GM18909 (cell line): ENCODE results near the gene CHTOP.
"Not testable (repeated sequence)": the region's sequence is repeated elsewhere in the genome, so short reads cannot be mapped to it uniquely, and the experiment has no call there.

Source experiments
- ATAC-seq: cut with Tn5 transposase; IDR thresholded peaks from one replicate; pipeline ENCODE4 v1.9.1; 2021; ENCODE audit warnings: mild to moderate bottlenecking; ENCODE audit not compliant: unreplicated experiment, poor library complexity

Gene CHTOP

DNA sequence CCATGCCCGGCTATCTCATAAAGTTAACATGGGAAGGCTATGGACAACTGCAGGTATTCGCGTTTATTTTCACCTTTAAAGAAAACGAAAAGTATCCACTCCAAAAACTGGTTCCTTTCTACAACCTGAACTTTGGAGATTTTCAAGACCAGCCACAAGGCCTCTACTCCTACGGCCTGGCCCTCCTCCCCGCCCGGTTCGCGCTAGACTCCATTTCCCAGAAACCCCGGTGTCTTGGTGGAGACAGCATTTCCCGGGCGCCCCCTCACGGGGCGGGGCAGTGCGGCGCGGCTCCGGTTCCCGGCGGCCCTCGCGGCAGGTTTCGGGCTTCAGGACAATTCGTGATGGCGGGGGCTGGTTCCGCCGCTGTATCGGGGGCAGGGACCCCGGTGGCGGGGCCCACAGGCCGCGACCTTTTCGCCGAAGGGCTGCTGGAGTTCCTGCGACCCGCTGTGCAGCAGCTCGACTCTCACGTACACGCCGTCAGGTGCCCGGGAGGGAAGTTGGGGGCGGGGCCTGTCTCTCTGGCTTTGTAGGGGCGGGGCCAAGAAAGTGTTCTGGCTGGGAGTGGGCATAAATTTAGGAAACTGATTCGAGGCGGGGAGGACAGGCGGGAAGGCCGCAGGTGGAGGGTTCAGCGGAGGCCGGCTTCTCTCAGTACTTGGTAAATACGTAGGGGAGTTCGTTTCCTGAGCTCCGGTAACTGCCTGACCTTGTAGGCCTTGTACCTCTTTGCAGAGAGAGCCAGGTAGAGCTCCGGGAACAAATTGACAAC is 24.7 kb downstream of the CHTOP start, which contains the start of gene SNAPIN:
SNAPIN (plus strand) TSS at position 304 of the 775 bp plus-strand sequence; CDS start at position 345, 41 bp downstream.
- peak; percentile 89 for ATAC-seq

DNA sequence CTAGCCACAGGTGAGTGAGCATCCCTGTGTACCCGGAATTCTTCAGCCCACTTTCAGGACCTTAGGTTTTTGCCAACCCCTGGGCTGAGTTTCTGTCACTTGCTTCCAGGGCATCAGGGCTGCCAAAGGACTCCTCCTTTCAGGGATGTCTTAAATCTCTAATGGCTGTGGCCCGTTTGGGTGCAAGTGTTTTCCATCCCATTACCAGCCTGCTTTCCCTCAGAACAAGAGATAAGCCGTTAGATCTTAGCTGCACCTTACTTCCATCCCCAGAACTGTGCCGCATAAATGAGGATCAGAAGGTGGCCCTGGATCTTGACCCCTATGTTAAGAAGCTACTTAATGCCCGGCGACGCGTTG is 25.3 kb downstream of the CHTOP start:
- no peak for ATAC-seq

DNA sequence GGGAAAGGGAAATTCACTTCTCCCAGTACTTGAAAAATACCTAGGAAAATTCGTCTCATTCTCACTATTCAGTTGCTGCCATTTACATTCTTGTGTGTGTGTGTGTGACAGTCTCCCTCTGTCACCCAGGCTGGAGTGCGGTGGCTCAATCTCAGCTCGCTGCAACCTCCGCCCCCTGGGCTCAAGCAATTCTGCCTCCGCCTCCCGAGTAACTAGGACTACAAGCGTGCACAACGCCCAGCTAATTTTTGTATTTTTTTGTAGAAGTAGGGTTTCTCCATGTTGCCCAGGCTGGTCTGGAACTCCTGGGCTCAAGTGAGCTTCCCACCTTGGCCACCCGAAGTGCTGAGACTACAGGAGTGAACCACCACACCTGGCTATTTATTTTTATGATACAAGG is 25.8 kb downstream of the CHTOP start:
- no peak for ATAC-seq

DNA sequence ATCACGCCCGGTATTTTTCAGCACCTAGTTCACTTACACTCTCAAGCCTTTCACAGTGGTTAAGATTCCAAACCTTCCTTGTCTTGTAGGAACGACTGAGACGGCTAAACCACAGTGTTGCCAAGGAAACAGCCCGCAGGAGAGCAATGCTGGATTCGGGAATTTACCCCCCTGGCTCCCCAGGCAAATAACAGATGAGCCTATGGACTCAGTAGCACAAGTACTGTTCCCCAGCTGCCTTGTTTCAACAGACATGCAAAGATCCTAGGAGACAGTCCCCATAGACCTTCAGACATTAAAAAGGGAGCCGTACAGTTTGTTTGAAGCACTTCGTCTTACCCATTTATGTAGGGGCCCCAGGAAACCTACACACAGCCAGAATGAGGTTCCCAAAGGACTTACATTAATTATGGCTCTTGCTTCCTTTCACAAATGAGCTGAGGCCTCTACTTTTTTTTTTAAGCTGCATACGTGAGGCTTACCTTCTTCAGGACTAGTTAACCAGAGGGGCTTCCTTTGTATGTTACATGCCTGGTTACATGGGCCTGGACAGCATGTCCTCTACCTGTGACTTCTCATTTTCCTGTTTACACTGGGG is 27.3 kb downstream of the CHTOP start:
- no peak for ATAC-seq

DNA sequence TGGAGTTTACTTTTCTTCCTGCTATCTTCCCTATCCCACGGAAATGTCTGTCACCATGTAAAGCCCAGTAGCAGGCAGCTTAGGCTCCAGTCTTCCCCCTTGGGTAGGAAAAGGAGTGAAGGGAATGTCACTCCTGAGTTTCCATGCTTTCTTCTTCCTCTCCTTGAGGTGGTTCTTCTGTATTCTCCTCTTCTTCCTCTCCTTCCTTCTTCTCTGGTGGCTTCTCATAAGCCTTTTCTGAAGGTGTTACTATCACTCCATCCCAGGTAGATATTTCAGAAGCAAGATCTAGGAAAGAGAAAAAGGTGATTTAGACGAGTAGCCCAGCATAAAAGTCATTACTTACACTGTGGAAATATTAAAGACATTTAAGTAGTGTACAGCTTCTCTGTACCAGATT is 28.4 kb downstream of the CHTOP start:
- no peak for ATAC-seq

DNA sequence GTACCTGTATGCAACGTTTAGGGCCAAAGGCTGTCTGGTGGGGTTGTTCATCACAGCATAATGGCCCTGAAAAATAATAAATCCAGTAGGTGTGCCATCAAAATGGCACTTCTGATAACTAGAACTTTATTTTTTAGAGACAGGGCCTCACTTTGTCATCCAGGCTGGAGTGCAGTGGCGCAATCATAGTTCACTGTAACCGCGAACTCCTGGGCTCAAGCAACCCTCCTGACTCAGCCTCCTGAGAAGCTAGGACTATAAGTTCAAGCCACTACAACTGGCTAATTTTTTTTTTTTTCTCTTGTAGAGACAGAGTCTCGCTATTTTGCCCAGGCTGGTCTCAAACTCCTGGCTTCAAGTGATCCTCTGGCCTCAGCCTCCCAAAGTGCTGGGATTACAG is 29.3 kb downstream of the CHTOP start:
- no peak for ATAC-seq

DNA sequence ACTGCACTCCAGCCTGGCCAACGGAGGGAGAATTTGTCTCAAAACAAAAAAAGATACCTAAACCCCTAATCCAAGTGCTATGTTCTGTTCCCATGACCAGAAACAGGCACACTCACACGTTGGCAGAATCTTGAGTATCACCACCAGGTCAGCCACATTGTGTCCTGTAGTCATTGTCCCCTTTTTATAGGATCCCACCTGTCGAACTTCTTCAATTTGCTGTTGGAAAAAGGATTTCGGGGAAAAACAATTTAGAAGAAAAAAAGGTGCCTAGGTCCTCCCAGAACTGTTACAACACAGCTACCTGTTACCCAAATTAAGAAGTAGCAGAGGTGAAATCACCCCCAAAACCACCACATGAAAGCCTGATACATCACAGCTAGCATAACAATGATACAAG is 33.6 kb downstream of the CHTOP start:
- no peak for ATAC-seq

DNA sequence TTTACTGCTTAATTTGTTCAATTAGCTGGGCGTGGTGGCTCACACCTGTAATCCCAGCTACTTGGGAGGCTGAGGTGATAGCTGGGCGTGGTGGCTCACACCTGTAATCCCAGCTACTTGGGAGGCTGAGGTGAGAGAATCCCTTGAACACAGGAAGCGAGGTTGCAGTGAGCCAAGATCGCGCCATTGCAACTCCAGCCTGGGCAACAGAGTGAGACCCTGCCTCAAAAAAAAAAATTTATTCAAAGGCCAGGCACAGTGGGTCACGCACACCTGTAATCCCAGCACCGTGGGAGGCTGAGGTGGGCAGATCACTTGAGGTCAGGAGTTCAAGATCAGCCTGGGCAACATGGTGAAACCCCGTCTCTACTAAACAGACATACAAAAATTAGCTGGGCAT is 34.8 kb downstream of the CHTOP start:
- not testable (repeated sequence) for ATAC-seq

DNA sequence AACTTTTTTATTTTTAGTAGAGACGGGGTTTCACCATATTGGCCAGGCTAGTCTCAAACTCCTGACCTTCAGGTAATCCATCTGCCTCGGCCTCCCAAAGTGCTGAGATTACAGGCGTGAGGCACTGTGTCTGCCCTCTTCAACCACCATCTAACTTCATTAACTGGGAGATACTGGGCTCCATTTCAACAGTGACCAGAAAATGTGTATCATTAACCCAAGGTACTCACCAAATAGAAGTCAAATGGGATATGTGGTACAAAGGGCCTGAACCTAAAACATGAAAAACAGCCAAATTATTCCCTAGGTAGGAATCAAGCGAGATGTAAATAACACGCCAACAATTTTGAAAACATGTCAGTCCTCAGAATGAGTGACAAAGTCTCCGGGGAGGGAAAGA is 35.7 kb downstream of the CHTOP start:
- no peak for ATAC-seq

DNA sequence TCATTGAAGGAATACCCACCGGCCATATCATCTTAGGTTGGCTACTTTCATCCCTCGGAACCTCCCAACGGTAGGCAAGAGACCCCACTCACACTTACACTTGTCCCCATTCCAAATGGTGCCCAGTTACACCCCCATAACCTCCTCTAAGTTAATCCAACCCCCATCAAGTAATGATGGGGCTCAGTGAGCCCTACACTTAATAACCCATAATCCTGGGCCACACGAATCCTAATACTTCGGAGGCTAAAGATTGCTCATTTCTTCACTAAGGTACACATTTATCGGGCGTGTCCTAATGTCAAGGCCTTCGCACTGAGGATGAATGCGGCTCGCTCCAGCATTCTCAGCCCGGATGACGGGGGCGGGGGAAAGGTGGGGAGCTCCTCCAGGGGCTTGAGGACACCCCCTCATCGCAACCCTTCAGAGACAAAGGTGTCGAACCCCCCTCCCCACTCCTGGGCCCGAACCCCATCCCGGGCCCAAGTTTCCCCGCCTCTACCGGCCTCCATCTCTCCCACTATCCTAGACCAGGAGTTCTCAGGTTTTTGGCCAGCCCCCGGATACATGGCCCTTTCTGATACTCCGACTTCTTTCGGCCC is 36.5 kb downstream of the CHTOP start:
- no peak for ATAC-seq

DNA sequence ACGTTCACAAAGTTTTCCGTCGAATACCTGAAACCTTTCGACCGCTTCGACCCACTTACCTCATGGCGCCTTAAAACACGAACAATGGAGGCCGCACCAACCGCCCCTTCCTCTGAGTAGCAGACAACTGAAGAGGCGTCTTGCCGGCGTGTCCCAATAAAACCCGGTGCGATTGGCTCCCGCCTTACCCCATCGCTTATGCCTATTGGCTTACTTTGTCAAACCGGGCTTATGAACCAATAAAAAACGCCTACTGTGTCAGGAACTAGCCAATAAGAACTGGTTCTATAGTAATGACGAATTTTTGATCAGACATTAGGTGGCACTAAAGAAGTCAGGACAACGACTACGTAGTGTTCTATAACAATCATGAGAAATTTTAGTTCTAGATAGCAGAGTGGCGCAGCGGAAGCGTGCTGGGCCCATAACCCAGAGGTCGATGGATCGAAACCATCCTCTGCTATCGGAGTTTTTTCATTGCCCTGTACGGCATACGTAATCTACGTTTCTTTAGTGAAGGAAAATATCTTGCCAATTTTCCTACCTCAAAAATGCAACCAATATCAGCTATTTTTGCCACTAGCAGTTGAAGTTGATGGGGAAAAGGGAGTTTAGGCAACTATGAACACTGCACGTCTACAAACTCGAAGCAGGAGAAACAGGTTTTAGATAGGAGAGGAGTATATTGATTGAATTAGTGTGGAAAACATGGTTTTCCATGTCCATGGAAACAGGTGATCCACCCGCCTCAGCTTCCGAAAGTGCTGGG is 37.2 kb downstream of the CHTOP start, which contains the start of gene ILF2:
ILF2 (minus strand) TSS at position 135 of the 769 bp plus-strand sequence; CDS start at position 64, 71 bp downstream.
- peak; percentile 92 for ATAC-seq

DNA sequence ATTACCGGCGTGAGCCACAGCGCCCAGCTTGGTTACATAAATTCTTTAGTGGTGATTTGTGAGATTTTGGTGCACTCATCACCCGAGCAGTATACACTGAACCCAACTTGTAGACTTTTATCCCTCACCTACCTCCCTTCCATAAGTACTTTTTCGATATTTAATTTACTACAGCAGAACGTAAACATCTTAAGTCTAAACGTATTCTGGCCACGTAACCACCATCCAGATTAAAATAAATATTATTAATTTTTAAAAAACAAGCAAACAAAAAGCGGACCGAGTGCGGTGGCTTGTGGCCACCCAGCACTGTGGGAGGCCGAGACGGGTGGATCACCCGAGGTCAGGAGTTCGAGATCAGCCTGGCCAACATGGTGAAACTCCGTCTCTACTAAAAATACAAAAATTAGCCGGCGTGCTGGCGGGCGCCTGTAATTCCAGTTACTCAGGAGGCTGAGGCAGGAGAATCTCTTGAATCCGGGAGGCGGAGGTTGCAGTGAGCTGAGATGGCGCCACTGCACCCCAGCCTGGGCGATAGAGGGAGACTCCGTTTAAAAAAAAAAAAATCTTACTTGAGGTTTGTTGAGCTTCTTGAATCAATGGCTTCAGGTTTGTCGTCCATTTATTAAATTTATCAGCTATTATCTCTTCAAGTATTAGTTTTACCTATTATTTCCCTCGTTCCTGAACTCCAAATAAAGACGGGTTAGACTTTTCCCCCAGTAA is 37.9 kb downstream of the CHTOP start:
- ATAC-seq: peak; percentile 9

DNA sequence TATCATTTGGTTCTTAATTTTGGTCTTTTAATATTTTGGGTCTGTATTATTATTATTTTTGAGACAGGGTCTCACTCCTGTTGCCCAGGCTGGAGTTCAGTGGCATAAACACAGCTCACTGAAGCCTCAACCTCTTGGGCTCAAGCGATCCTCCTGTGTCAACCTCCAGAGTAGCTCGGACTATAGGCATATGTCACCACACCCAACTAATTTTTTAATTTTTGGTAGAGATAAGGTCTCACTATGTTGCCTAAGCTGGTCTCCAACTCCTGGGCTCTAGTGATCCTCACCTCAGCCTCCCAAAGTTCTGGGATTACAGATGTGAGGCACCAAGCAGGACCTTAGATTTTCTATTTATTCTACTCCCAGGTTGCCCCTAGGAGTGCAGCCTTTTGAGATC is 39.6 kb downstream of the CHTOP start:
- no peak for ATAC-seq

DNA sequence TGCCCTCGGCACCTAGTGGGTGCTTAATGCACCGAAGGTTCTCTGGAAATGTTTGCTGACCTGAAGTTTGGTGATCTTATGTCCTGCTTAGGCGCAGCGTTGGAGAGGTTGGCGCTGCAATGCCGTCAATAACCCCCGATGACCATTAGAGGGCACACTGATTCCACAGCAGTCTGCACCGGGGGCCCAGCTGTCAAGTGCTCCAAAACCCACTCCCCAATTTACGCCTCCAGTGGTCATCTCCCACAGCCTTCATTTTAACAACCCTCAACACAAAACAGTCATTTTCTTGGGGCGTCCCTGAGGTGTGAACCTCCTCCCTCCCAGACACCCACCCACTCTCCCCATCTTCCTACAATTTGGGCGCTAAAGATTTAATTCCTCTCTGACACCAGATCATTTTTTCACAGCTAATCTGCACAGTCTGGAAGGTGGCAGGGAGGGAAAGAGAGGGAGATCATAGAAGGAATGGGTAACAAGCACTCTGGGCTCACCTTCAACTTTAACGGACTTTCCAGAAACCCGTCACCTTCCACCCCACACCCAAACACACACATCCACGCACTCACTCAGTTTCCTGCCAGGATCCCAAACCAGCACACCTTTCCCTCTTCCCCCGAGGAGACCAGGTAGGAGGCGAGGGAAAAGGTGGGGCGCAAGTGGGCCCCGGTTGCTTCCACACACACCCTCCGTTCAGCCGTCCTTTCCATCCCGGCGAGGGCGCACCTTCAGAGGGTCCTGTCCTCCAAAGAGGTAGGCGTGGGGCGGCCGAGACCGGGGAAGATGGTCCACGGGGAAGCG is 44.1 kb downstream of the CHTOP start:
- ATAC-seq: no peak

DNA sequence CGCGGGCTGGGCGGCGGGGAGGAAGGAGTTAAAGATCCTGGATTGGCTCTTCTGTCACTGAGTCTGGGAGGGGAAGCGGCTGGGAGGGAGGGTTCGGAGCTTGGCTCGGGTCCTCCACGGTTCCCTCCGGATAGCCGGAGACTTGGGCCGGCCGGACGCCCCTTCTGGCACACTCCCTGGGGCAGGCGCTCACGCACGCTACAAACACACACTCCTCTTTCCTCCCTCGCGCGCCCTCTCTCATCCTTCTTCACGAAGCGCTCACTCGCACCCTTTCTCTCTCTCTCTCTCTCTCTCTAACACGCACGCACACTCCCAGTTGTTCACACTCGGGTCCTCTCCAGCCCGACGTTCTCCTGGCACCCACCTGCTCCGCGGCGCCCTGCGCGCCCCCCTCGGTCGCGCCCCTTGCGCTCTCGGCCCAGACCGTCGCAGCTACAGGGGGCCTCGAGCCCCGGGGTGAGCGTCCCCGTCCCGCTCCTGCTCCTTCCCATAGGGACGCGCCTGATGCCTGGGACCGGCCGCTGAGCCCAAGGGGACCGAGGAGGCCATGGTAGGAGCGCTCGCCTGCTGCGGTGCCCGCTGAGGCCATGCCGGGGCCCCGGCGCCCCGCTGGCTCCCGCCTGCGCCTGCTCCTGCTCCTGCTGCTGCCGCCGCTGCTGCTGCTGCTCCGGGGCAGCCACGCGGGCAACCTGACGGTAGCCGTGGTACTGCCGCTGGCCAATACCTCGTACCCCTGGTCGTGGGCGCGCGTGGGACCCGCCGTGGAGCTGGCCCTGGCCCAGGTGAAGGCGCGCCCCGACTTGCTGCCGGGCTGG is 44.9 kb downstream of the CHTOP start, which contains the start of gene NPR1:
NPR1 (plus strand) TSS at position 170 of the 818 bp plus-strand sequence; CDS start at position 591, 421 bp downstream.
- ATAC-seq: no peak

DNA sequence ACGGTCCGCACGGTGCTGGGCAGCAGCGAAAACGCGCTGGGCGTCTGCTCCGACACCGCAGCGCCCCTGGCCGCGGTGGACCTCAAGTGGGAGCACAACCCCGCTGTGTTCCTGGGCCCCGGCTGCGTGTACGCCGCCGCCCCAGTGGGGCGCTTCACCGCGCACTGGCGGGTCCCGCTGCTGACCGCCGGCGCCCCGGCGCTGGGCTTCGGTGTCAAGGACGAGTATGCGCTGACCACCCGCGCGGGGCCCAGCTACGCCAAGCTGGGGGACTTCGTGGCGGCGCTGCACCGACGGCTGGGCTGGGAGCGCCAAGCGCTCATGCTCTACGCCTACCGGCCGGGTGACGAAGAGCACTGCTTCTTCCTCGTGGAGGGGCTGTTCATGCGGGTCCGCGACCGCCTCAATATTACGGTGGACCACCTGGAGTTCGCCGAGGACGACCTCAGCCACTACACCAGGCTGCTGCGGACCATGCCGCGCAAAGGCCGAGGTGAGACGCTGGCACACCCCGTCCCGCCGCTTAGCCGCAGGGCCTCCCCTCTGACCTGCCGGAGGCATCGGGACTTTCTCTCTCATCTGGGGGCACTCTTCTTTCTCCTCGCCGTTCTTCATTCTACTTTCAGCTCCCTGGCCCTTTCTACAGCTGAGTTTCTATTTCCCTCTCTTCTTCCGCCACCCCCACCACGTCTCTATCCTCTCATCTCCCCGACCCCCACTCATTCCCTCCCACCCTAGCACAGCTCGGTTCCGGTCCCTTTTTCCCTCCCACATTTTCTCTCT is 45.7 kb downstream of the CHTOP start:
- ATAC-seq: no peak

DNA sequence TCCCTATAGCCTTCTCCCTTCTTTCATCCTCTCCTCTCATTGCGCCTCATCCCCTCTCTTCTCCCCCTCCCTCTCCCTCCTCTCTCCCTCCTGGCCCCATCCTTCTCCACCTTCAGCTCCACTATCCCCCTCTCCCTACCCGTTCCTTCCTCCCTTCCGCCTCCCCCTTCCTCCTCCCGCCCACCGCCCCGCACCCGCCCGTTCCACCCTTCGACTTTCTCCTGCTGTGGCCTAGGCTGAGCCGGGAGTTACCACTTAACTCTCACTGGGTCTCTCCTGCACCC is 46.2 kb downstream of the CHTOP start:
- no peak for ATAC-seq

DNA sequence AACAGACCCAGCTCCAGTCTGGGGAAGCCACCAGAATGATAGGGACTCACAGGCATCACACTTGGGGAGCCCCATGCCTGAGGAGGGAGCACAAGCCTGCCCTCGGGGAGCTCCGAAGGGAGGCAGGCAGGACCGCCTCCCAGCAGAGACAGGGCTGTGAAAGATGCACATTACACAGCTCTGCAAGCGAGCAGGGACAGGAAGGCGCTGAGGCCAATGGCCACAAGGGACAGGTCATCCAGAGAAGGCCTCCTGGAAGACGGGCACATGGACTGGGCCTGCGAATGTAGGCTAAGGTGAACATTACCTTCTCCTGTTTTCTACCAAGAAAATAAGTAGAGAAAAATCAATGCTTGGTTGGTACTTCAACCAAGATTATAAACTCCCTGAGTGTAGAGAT is 48.9 kb downstream of the CHTOP start:
- no peak for ATAC-seq
